ENCODE measurements around the gene ADAP2. TPM values are rescaled to one million over a fixed set of nuclear protein-coding genes. Genes with fewer than 3 reads are reported as not detected.

The ADAP2 gene
- total RNA-seq, 4 donors from 2014 or later, result 10.5 to 19.1 (median 14.7) TPM

GRCh38 chr17:30947796-30948195 is 26.1 kb downstream of the ADAP2 start:
- Histone ChIP-seq H3K4me3 (no peak overlapping the region), H3K4me1 (peaks cover 0 to 11% (median 7%) of the 10 kb centered on the region in 4 donors), H3K27ac (replicated peaks in 1 of 4) (no peak overlapping the region), H3K27me3 (no peaks in the 10 kb centered on the region), H3K36me3 (no peaks in the 10 kb centered on the region), H3K9me3 (no peaks in the 10 kb centered on the region)
- DNase-seq (ENCODE audit: extremely low spot score), result no peak
- intact Hi-C loops (cut with DNase I), result no loop called here
- WGBS, result 98% methylated on average over 5 of the region's 5 CpGs
- TF ChIP-seq POLR2A (IDR thresholded peaks at IDR 0.05; ENCODE audit: low read depth), result no peak
- no peak for TF ChIP-seq CTCF (IDR thresholded peaks at IDR 0.05)

DNA sequence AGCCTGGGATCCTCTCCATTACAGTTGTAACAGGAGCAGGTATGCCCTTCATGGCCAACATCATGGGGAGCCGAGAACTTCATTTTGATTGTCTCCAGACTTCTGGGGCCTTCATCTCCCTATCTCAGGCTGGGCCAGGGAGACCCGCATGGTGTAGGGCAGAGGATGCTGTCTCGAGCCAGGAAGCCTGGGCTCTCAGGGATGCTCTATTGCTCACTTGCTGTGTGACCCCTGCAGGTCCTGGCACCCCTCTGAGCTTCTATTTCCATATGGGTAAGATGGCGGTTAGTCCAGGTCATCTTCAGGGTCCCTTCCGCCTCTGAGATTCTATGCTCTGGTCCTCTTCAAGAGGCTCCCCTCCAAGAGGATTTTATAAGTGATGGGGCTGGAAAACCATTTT is 28.4 kb downstream of the ADAP2 start:
- intact Hi-C loops (cut with DNase I), result no loop called here
- 96% methylated on average over 5 of the region's 5 CpGs for WGBS
- peak overlapping the region in 3 of 4 donors; percentile 6 to 33 (median 19) for H3K27ac ChIP-seq (replicated peaks in 1 of 4)

DNA sequence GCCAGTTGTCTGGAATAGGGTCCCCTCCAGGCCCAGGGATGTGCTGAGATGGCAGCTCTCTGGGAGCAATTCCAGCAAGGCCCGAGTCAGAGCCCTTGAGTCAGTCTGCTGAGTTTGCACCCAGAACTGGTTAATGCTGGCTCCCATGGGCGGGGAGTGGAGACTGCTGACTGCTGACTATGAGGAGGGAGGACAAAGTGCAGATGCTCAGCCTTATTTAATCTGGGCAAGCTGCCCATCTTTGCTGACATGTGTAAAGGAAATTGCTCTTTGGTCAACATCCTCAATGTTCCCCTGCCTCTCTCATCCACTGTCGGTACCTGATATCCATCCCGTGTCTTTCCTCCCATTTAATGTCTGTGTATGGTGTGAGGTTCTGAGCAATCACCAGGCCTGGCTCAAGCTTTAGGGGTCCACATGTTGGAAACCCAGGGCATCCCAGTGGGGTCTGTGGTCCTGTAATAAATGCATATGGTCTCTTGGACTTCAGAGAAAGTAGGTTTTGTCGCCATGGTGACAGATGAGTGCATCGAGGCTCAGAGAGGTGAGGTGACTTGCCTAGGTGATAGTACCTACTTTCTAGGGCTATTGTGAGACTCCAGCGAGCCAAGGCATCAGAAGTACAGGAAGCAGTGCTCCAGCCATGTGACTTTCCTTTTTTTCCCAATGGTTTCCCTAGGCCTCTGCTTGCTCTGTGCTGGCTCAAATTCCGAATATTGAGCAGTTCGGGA is 29.1 kb downstream of the ADAP2 start:
- no peak for DNase-seq (ENCODE audit: extremely low spot score)
- no peaks in the 10 kb centered on the region for H3K36me3 ChIP-seq
- no peak overlapping the region for H3K4me3 ChIP-seq
- intact Hi-C loops (cut with DNase I), result no loop called here
- TF ChIP-seq POLR2AphosphoS5 (IDR thresholded peaks at IDR 0.05) (peak; percentile 34 to 36), POLR2A (IDR thresholded peaks at IDR 0.05; ENCODE audit: low read depth) (no peak)
- H3K27ac ChIP-seq (replicated peaks in 1 of 4), result peak overlapping the region in 2 of 4 donors; percentile 19 to 33
- WGBS, result 55% methylated on average over 9 of the region's 9 CpGs
- no peaks in the 10 kb centered on the region for H3K27me3 ChIP-seq
- H3K4me1 ChIP-seq, result peaks cover 0 to 17% (median 7%) of the 10 kb centered on the region in 4 donors
- no peaks in the 10 kb centered on the region for H3K9me3 ChIP-seq

More for the DNA sequence above, 28.4 kb downstream of the ADAP2 start:
- Histone ChIP-seq H3K27me3 (no peaks in the 10 kb centered on the region), H3K9me3 (no peaks in the 10 kb centered on the region), H3K36me3 (no peaks in the 10 kb centered on the region), H3K4me1 (peaks cover 0 to 11% (median 7%) of the 10 kb centered on the region in 4 donors), H3K4me3 (no peak overlapping the region)
- DNase-seq (ENCODE audit: extremely low spot score), result no peak
- TF ChIP-seq EP300 (IDR thresholded peaks at IDR 0.05), result no peak
- TF ChIP-seq POLR2AphosphoS5 (IDR thresholded peaks at IDR 0.05), result no peak
- no peak for TF ChIP-seq POLR2A (IDR thresholded peaks at IDR 0.05; ENCODE audit: low read depth)
- no peak for TF ChIP-seq CTCF (IDR thresholded peaks at IDR 0.05)

DNA sequence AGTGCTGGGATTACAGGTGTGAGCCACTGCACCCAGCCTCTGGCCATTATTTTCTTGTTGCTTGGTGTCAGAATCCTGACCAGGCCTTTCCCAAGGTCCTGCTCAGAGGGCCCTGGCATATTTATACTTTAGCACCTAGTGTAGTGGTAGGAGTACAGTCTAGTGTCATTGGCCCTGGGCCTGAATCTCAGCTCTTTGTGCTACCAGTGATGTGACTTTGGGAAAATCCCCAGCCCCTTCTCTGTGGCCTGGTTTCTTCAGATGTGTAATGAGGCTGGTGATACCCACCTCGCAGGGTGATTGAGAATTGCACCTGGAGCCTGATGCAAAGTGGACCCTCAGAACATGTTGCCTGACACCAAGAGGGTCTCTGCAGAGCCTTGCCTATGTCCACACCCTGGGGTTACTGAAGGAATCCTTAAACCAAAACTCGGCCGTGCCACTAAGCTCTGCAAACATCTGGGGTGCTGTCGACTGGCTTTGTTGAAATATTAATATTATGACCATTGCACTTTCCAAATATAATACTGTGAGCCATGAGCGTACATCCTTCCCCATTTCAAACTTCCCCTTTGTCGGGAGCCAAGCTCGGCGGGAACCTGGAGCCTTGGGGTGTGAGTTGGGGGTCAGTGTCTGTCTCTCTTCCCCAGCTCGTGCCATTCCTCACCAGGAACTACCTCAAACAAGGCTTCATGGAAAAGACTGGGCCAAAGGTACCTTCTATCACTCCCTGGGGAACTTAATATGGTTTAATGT is 31.1 kb downstream of the ADAP2 start:
- no peaks in the 10 kb centered on the region for H3K9me3 ChIP-seq
- no peak overlapping the region for H3K4me3 ChIP-seq
- no peak for DNase-seq (ENCODE audit: extremely low spot score)
- intact Hi-C loops (cut with DNase I), result no loop called here
- WGBS, result 83% methylated on average over 8 of the region's 9 CpGs
- TF ChIP-seq POLR2AphosphoS5 (IDR thresholded peaks at IDR 0.05) (no peak), CTCF (IDR thresholded peaks at IDR 0.05) (no peak), EP300 (IDR thresholded peaks at IDR 0.05) (no peak), POLR2A (IDR thresholded peaks at IDR 0.05; ENCODE audit: low read depth) (no peak)
- peak overlapping the region in 2 of 4 donors; percentile 15 to 32 for H3K27ac ChIP-seq (replicated peaks in 1 of 4)
- H3K27me3 ChIP-seq, result no peaks in the 10 kb centered on the region
- peaks cover 8 to 34% (median 22%) of the 10 kb centered on the region in 4 donors for H3K4me1 ChIP-seq
- H3K36me3 ChIP-seq, result no peaks in the 10 kb centered on the region

All from esophagus muscularis mucosa (tissue), 4 donors.